D721Med (cell line): ENCODE data around the gene TMEM254.
"Not testable (repeated sequence)": the region's sequence is repeated elsewhere in the genome, so short reads cannot be mapped to it uniquely, and the experiment has no call there.

ENCODE experiments used
- DNase-seq: peaks from one replicate; pipeline ENCODE4 v3.0.0; 2011; ENCODE audit warnings: low spot score; ENCODE audit not compliant: insufficient read length
- FAIRE-seq: peaks from 2 replicates; lab custom pipeline; 2011; peaks lifted over from hg19 to GRCh38; lab: Jason Lieb, UNC
- TF ChIP-seq, protein P1 (sequence below): IDR thresholded peaks from 2 replicates; pipeline ENCODE4 v1.5.1; 2012; ENCODE audit warnings: mild to moderate bottlenecking, control low read depth; ENCODE audit not compliant: insufficient read depth; ENCODE audit errors: missing control alignments

The TMEM254 gene

DNA sequence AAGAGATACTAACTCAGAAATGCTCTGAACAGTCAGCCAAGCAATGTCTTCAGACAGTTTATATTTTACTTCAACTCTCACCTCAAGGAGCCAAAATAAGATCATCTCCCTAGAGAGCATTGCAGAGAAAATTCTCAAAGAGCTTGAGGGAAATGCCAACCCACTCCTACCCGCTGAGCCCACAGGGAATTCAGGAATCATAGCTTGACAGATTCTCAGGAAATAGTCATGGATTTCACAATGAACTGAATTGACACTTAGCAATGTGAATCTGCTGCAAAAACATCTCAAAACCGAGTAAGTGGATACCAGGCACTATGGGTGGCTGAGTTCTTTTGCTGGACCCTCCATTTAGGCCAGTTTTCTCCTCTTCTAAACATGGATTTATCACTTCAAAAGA is 44.3 kb downstream of the TMEM254 start:
- DNase-seq (no peak), FAIRE-seq (no peak)
- TF ChIP-seq, protein P1, sequence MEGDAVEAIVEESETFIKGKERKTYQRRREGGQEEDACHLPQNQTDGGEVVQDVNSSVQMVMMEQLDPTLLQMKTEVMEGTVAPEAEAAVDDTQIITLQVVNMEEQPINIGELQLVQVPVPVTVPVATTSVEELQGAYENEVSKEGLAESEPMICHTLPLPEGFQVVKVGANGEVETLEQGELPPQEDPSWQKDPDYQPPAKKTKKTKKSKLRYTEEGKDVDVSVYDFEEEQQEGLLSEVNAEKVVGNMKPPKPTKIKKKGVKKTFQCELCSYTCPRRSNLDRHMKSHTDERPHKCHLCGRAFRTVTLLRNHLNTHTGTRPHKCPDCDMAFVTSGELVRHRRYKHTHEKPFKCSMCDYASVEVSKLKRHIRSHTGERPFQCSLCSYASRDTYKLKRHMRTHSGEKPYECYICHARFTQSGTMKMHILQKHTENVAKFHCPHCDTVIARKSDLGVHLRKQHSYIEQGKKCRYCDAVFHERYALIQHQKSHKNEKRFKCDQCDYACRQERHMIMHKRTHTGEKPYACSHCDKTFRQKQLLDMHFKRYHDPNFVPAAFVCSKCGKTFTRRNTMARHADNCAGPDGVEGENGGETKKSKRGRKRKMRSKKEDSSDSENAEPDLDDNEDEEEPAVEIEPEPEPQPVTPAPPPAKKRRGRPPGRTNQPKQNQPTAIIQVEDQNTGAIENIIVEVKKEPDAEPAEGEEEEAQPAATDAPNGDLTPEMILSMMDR: no peak

DNA sequence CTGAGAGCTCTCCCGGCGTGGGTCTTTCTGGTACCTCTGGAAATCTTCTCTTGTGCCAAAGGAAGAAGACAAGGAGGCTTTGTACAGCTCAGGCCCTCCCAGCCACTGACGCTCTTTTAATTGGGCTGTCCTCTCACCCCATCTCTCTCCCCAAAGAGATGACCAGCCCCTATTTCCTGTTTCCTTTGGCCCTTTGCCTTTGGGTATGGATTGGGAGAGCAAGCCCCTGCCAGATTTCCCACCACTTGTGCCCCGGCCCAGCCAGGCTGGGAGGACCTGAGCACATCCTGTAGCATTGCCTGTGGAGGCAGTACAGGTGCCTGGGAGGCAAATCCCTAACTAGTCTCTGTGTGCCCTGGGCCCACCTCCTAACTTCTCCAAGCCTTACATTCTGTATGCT is 48.4 kb downstream of the TMEM254 start:
- FAIRE-seq: no peak
- TF ChIP-seq, protein P1: no peak
- DNase-seq: no peak

DNA sequence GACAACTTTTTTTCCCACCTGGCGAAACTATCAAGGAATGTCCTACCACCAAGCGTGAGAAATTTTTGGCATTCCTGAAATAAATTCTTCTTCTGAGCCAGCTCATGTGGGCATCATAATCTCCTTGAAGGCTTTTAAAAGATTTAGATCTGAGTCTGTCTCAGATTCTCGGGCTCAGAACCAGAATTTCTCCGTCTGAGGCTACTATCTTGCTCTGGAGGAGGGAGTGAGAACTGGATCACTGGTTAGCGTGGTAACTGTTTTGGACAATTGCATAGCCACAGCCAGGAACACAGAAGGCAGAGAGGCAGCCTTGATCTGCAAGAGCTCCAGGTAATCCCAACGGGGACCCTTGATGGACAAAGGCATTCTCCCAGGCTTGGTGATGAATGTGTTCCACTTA is 53.0 kb downstream of the TMEM254 start:
- DNase-seq (no peak), FAIRE-seq (no peak)
- TF ChIP-seq, protein P1: no peak

DNA sequence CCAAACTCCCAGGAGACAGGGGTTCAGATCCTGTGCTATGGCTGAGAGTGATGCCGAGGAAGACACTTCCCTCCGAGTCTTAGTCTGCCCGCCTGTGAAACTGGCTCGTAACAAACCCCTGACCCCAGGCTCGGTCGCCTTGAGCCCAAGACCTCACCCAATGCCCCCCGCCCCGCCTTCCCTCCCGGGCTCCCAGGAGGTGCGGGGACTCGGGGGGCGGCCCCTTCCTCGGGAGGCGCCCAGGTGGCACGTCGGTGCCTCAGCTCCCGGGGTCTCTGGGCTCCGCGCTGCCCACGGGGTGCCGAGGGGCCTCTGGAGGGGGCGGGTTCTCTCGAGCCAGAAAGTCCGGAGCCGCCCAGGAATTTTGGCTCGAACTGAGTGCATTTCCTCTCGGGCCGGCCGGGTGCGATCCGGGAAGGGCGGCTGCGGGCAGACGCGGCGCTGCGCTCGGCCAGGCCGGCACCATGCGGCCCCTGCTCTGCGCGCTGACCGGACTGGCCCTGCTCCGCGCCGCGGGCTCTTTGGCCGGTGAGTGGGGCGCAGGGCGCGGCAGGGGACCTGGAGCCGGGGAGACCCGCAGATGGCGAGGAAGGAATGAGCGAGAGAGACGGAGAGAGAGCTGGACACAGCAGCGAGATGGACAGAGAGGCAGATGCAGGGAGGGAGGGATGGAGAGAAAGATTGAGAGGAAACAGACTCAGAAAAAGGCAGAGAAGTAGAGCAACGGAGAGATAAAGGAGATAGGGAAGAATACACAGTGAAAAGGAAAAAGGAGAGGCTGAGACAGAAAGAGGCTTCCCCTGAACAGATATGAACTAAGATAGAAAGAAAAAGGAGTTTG is 54.1 kb downstream of the TMEM254 start, which contains the start of gene PLAC9:
TSS of gene PLAC9 (plus strand) at position 432 of the 841 bp plus-strand sequence. CDS start at position 465, 33 bp downstream.
- no peak for DNase-seq

DNA sequence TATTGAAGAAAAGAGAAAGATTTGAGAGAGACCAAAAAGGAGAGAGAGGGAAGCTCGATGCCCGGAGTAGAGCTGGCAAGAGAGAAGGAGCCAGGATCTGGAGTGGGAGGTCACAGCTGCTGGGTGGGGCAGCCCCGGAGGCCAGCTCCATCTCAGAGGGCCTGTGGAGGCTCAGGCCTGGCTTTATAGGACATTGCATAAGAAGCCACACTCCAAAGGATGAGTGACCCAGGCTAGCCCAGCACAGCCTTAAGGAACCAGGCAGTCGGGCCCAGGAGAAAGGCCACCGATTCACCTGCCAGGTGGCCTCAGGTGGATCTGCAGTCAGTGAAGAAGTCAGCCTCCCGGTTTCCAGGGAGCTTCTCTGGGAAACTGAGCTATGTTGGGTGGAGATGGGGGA is 54.7 kb downstream of the TMEM254 start:
- no peak for FAIRE-seq
- DNase-seq: no peak
- TF ChIP-seq, protein P1: no peak

More for the DNA sequence above, 54.1 kb downstream of the TMEM254 start, which contains the start of gene PLAC9:
- TF ChIP-seq, protein P1: no peak
- no peak for FAIRE-seq

DNA sequence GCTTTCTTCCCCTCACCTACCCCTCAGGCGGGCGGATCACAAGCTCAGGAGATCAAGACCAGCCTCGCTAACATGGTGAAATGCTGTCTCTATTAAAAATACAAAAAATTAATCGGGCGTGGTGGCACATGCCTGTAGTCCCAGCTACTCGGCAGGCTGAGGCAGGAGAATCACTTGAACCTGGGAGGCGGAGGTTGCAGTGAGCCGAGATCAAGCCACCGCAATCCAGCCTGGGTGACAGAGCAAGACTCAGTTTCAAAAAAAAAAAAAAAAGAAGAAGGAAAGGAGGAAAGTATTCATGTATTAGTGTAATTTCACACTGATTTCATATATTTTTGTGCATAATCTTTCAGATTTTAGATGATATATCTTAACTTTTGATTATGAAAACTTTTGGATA is 55.2 kb downstream of the TMEM254 start:
- FAIRE-seq, DNase-seq: not testable (repeated sequence)

DNA sequence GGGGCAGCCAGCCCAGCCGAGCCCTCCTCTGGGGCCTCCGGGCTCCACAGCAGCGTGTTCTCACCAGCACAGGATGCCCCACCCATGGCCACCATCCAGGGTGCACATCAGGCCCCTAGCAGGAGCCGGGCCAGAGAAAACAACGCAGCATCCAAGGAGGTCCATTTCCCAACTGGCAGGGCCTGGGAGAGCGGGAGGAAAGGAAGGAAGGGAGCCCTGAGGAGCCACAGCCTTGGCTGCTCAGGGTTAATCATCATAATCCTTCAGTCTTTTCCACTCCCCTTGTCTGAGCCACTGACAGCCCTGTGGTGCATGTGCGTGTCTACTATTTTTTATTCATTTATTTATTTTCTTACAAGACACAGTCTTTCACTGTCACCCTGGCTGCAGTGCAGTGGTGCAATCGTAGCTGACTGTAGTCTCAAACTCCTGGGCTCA is 57.7 kb downstream of the TMEM254 start:
- TF ChIP-seq, protein P1: no peak
- no peak for FAIRE-seq
- DNase-seq: no peak
